CD4-positive, alpha-beta T cell (primary cell): Measurements from ENCODE around the gene CLIP2. TPM values are rescaled to one million over a fixed set of nuclear protein-coding genes. Genes with fewer than 3 reads are reported as not detected.
"Not testable (repeated sequence)": the region's sequence is repeated elsewhere in the genome, so short reads cannot be mapped to it uniquely, and the experiment has no call there.

Source experiments
- ATAC-seq: fragments of 200-7000 bp; cut with Tn5 transposase; one replicate; pipeline ENCODE4 v1.10.0; 2022; ENCODE audit warnings: mild to moderate bottlenecking; ENCODE audit not compliant: poor library complexity
- CTCF ChIA-PET: fragments of 350-600 bp; sonication (Branson Sonifier 250); formaldehyde crosslinking; loops from one replicate; lab custom pipeline; 2021; ENCODE audit warnings: antibody characterized with exemption, inconsistent platforms; lab: Charles Lee
- POLR2A ChIA-PET: fragments of 350-600 bp; sonication (Branson Sonifier 250); formaldehyde crosslinking; loops from one replicate; lab custom pipeline; 2021; ENCODE audit warnings: antibody characterized with exemption, inconsistent platforms; lab: Charles Lee
- DNase-seq, 14 experiments: peaks; one replicate each; pipeline ENCODE4 v3.0.0-alpha.2; 2013 to 2020; ENCODE audit warnings: mixed read lengths in 2 of 14
- H3K27ac ChIP-seq, 2 donors: one replicate each; pipeline versions ENCODE4 v1.5.1 to v1.7.0; 2013; ENCODE audit warnings: low read length in 2 of 2, low read depth in 1 of 2, mild to moderate bottlenecking in 1 of 2
- H3K27me3 ChIP-seq, 2 experiments: 1 replicate in 1 of 2; 2 replicates in 1 of 2; pipeline versions ENCODE4 v1.6.1 to v1.7.0; 2013; ENCODE audit warnings: low read length in 2 of 2, control low read depth in 1 of 2, mild to moderate bottlenecking in 1 of 2, moderate library complexity in 1 of 2; ENCODE audit not compliant: insufficient read depth in 2 of 2, control insufficient read depth in 1 of 2
- H3K36me3 ChIP-seq: one replicate; pipeline ENCODE4 v1.6.1; 2013; ENCODE audit warnings: low read length, control low read depth; ENCODE audit not compliant: insufficient read depth
- H3K4me1 ChIP-seq: one replicate; pipeline ENCODE4 v1.6.1; 2013; ENCODE audit warnings: low read length, control low read depth; ENCODE audit not compliant: insufficient read depth
- H3K4me3 ChIP-seq: one replicate; pipeline ENCODE4 v1.5.1; 2013; ENCODE audit warnings: mild to moderate bottlenecking, low read length, moderate library complexity
- H3K9me3 ChIP-seq, 2 experiments: 1 replicate in 1 of 2; 2 replicates in 1 of 2; pipeline versions ENCODE4 v1.6.1 to v1.7.0; 2013; ENCODE audit warnings: low read length in 2 of 2, mild to moderate bottlenecking in 2 of 2, control low read depth in 1 of 2, moderate library complexity in 1 of 2; ENCODE audit not compliant: control insufficient read depth in 1 of 2, insufficient read depth in 1 of 2
- H3K27ac Mint-ChIP-seq: one replicate; pipeline ENCODE4 v1.8.0; 2020; ENCODE audit warnings: mixed read lengths
- H3K27me3 Mint-ChIP-seq: one replicate; pipeline ENCODE4 v1.8.0; 2021; ENCODE audit warnings: mixed read lengths
- H3K36me3 Mint-ChIP-seq: one replicate; pipeline ENCODE4 v1.8.0; 2021; ENCODE audit warnings: low read depth, mixed read lengths
- H3K4me1 Mint-ChIP-seq: one replicate; pipeline ENCODE4 v1.8.0; 2021; ENCODE audit warnings: low read depth, mixed read lengths
- H3K4me3 Mint-ChIP-seq: one replicate; pipeline ENCODE4 v1.8.0; 2020; ENCODE audit warnings: mild to moderate bottlenecking, mixed read lengths
- H3K9me3 Mint-ChIP-seq: one replicate; pipeline ENCODE4 v1.8.0; 2020; ENCODE audit warnings: mixed read lengths
- intact Hi-C, 2 experiments: fragments of 100-400 bp; cut with DNase I in 1 of 2; cut with micrococcal nuclease in 1 of 2; formaldehyde crosslinking; loops; one replicate each; pipeline versions ENCODE4 v1.15.1 to v1.9.0; 2023 to 2025; cut with DNase I, micrococcal nuclease
- total RNA-seq, 174 experiments: library from RNA in 2 of 174; stranded (reverse) in 2 of 174; gene quantifications; one replicate each; pipeline ENCODE4 v1.2.3 and lab custom pipeline; 2021 to 2026
- TF ChIP-seq, protein P1 (sequence below): fragments of 200-600 bp; IDR thresholded peaks from one replicate; pipeline ENCODE4 v1.8.0; 2022; ENCODE audit warnings: antibody characterized with exemption, mild to moderate bottlenecking

The CLIP2 gene
- total RNA-seq, 2 experiments from 2014 or later: 2.4 to 2.7 TPM

DNA sequence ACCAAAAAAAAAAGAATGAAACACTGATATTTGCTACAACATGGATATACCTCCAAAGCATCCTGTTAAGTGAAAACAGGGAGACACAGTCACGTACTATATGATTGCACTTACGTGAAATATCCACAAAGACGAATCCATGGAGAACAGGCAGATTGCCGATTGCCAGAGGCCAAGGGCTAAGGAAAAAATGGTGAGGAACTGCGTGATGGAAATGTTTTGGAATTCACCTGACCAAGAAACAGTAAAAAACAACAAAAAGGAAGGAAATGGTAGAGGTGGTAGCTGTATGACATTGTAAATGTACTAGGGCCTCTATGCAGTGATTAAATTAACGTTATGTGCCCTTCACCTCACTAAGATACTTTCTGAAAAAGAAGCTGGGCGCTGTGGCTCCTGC lies 120.4 kb downstream of the CLIP2 start:
- intact Hi-C loops: loop anchor here in 1 of 2 experiments (10.0 kb wide), 1 partner anchor 115 kb away; no protein-coding TSS in a partner anchor

DNA sequence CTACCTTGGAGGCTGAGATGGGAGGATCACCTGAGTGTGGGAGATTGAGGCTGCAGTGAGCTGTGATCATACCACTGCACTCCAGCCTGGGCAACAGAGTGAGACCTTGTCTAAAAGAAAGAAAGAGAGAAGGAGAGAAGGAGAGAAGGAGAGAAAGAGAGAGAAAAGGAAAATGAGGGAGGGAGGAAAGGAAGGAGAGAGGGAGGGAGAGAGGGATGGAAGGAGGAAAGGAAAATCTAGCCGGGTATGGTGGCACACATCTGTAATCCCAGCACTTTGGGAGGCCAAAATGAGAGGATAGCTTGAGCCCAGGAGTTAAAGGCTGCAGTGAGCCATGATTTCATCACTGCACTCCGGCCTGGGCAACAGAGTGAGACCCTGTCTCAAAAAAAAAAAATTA lies 121.6 kb downstream of the CLIP2 start:
- ATAC-seq (no peak), DNase-seq (no peak)
- TF ChIP-seq, protein P1, sequence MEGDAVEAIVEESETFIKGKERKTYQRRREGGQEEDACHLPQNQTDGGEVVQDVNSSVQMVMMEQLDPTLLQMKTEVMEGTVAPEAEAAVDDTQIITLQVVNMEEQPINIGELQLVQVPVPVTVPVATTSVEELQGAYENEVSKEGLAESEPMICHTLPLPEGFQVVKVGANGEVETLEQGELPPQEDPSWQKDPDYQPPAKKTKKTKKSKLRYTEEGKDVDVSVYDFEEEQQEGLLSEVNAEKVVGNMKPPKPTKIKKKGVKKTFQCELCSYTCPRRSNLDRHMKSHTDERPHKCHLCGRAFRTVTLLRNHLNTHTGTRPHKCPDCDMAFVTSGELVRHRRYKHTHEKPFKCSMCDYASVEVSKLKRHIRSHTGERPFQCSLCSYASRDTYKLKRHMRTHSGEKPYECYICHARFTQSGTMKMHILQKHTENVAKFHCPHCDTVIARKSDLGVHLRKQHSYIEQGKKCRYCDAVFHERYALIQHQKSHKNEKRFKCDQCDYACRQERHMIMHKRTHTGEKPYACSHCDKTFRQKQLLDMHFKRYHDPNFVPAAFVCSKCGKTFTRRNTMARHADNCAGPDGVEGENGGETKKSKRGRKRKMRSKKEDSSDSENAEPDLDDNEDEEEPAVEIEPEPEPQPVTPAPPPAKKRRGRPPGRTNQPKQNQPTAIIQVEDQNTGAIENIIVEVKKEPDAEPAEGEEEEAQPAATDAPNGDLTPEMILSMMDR: no peak
- Mint-ChIP-seq H3K27ac (no peak overlapping the region), H3K4me1 (no peaks in the 10 kb centered on the region), H3K36me3 (no peaks in the 10 kb centered on the region), H3K27me3 (no peaks in the 10 kb centered on the region), H3K9me3 (no peaks in the 10 kb centered on the region), H3K4me3 (no peak overlapping the region)
- intact Hi-C loops: loop anchor here (10.0 kb wide), 2 partner anchors 304 to 454 kb away; no protein-coding TSS in a partner anchor
- no peaks in the 10 kb centered on the region for H3K4me1 ChIP-seq
- H3K9me3 ChIP-seq: no peaks in the 10 kb centered on the region
- POLR2A ChIA-PET: no interaction called here
- H3K36me3 ChIP-seq: no peaks in the 10 kb centered on the region
- H3K27me3 ChIP-seq: no peaks in the 10 kb centered on the region
- no peak overlapping the region for H3K27ac ChIP-seq
- H3K4me3 ChIP-seq: no peak overlapping the region
- CTCF ChIA-PET: interaction anchor here (0.9 kb wide), 2 partner anchors 9 to 156 kb away, joined by 3 read pairs; no protein-coding TSS in a partner anchor

More for the DNA sequence above, 120.4 kb downstream of the CLIP2 start:
- no peaks in the 10 kb centered on the region for H3K36me3 Mint-ChIP-seq
- H3K4me3 Mint-ChIP-seq: no peak overlapping the region
- TF ChIP-seq, protein P1: no peak
- no peak for ATAC-seq
- H3K27me3 Mint-ChIP-seq: no peaks in the 10 kb centered on the region
- ChIA-PET POLR2A (no interaction called here), CTCF (no interaction called here)
- no peak for DNase-seq
- H3K4me1 Mint-ChIP-seq: no peaks in the 10 kb centered on the region
- H3K9me3 Mint-ChIP-seq: no peaks in the 10 kb centered on the region
- H3K4me3 ChIP-seq: no peak overlapping the region
- no peak overlapping the region for H3K27ac ChIP-seq
- H3K27me3 ChIP-seq: no peaks in the 10 kb centered on the region
- H3K4me1 ChIP-seq: no peaks in the 10 kb centered on the region
- no peaks in the 10 kb centered on the region for H3K36me3 ChIP-seq
- no peaks in the 10 kb centered on the region for H3K9me3 ChIP-seq
- H3K27ac Mint-ChIP-seq: no peak overlapping the region

DNA sequence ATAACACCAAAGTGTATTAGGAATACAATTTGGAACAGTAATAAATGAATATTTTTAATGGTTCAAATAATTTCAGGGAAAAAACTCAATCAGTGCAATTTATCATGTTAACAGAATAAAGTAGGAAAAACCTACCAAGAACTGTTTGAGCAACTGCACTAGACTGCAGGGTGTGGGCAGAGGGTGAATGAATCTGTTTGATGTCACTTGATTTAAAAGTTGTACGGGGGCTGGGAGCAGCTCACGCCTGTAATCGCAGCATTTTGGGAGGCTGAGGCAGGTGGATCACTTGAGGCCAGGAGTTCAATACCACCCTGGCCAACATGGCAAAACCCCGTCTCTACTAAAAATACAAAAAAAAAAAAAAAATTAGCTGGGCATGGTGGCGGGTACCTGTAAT lies 122.4 kb downstream of the CLIP2 start:
- POLR2A ChIA-PET, H3K27me3 ChIP-seq, H3K27me3 Mint-ChIP-seq, DNase-seq, H3K9me3 Mint-ChIP-seq, H3K36me3 ChIP-seq, H3K27ac ChIP-seq, CTCF ChIA-PET, H3K4me1 Mint-ChIP-seq, H3K9me3 ChIP-seq, H3K27ac Mint-ChIP-seq, H3K36me3 Mint-ChIP-seq, ATAC-seq, H3K4me3 ChIP-seq, H3K4me3 Mint-ChIP-seq, H3K4me1 ChIP-seq: not testable (repeated sequence)
- intact Hi-C loops: loop anchor here (10.0 kb wide), 2 partner anchors 303 to 453 kb away; no protein-coding TSS in a partner anchor

DNA sequence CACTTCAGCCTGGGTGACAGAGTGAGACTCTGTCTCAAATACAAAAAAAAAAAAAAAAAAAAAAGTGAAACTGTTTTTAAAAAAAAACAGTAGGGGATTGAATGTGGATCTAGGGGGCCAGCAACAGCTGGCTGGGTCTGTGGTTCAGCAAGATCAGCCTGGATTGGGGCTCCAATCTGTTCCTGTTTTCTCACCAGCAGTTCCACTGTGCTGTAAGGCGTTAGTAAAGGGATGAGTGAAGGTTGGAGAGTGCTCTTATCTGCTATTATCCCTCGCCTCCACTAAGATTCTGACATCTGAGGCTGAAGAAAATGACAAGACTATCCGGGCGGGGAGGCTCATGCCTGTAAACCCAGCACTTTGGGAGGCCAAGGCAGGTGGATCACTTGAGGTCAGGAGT lies 122.8 kb downstream of the CLIP2 start:
- H3K27me3 Mint-ChIP-seq: no peaks in the 10 kb centered on the region
- Histone ChIP-seq H3K4me3 (no peak overlapping the region), H3K9me3 (no peaks in the 10 kb centered on the region), H3K27ac (no peak overlapping the region), H3K4me1 (no peaks in the 10 kb centered on the region), H3K27me3 (no peaks in the 10 kb centered on the region), H3K36me3 (no peaks in the 10 kb centered on the region)
- CTCF ChIA-PET: interaction anchor here (0.6 kb wide), 1 partner anchor 132 kb away, joined by 3 read pairs; no protein-coding TSS in a partner anchor
- no peak overlapping the region for H3K27ac Mint-ChIP-seq
- DNase-seq: no peak
- POLR2A ChIA-PET: no interaction called here
- H3K9me3 Mint-ChIP-seq: no peaks in the 10 kb centered on the region
- intact Hi-C loops: loop anchor here (10.0 kb wide), 2 partner anchors 303 to 453 kb away; no protein-coding TSS in a partner anchor
- no peaks in the 10 kb centered on the region for H3K4me1 Mint-ChIP-seq
- no peaks in the 10 kb centered on the region for H3K36me3 Mint-ChIP-seq
- TF ChIP-seq, protein P1: no peak
- ATAC-seq: no peak
- no peak overlapping the region for H3K4me3 Mint-ChIP-seq
